ENCODE data around the gene SLC38A9.

- TF ChIP-seq CTCF (IDR thresholded peaks at IDR 0.05; ENCODE audit: low read length), result no peak
- no peak for TF ChIP-seq EZH2 (IDR thresholded peaks at IDR 0.05; ENCODE audit: borderline replicate concordance, low read length)
Measured at GRCh38 chr5:55623789-55624188, 88.3 kb downstream of the SLC38A9 start.

Measured in OCI-LY1 (cell line).